ENCODE measurements around the gene TSPYL1. TPM values are rescaled to one million over a fixed set of nuclear protein-coding genes. Genes with fewer than 3 reads are reported as not detected.

TSPYL1 gene
- total RNA-seq, 1 donor from 2014 or later: 41.8 TPM

GRCh38 chr6:116251568-116252384 lies 28.0 kb downstream of the TSPYL1 start:
- peak overlapping the region; percentile 62 for H3K4me3 Mint-ChIP-seq
- DNase-seq (ENCODE audit: low spot score): no peak
- H3K27me3 Mint-ChIP-seq (ENCODE audit: insufficient read depth): no peaks in the 10 kb centered on the region
- intact Hi-C loops (cut with micrococcal nuclease): loop anchor here (10.0 kb wide), 2 partner anchors 1257 to 1353 kb away; partner anchors contain the start of gene GOPC
- peaks cover 7% of the 10 kb centered on the region for H3K4me1 Mint-ChIP-seq (ENCODE audit: low read depth)
- H3K27ac Mint-ChIP-seq: peak overlapping the region; percentile 51
- no peaks in the 10 kb centered on the region for H3K9me3 Mint-ChIP-seq
- H3K36me3 Mint-ChIP-seq (ENCODE audit: low read depth): peaks cover 14% of the 10 kb centered on the region

GRCh38 chr6:116248577-116248976 lies 31.2 kb downstream of the TSPYL1 start:
- Mint-ChIP-seq H3K36me3 (ENCODE audit: low read depth) (peaks cover 14% of the 10 kb centered on the region), H3K27me3 (ENCODE audit: insufficient read depth) (no peaks in the 10 kb centered on the region), H3K4me1 (ENCODE audit: low read depth) (peaks cover 7% of the 10 kb centered on the region), H3K4me3 (no peak overlapping the region), H3K27ac (no peak overlapping the region), H3K9me3 (no peaks in the 10 kb centered on the region)
- DNase-seq (ENCODE audit: low spot score): no peak
- intact Hi-C loops (cut with micrococcal nuclease): no loop called here

- DNase-seq (ENCODE audit: low spot score): no peak
- no peaks in the 10 kb centered on the region for H3K9me3 Mint-ChIP-seq
- H3K27ac Mint-ChIP-seq: no peak overlapping the region
- H3K4me3 Mint-ChIP-seq: no peak overlapping the region
- peaks cover 7% of the 10 kb centered on the region for H3K4me1 Mint-ChIP-seq (ENCODE audit: low read depth)
- intact Hi-C loops (cut with micrococcal nuclease): no loop called here
- no peaks in the 10 kb centered on the region for H3K27me3 Mint-ChIP-seq (ENCODE audit: insufficient read depth)
- H3K36me3 Mint-ChIP-seq (ENCODE audit: low read depth): peaks cover 12% of the 10 kb centered on the region
Measured at GRCh38 chr6:116247285-116247684, 32.4 kb downstream of the TSPYL1 start.

GRCh38 chr6:116246089-116246488 lies 33.6 kb downstream of the TSPYL1 start:
- intact Hi-C loops (cut with micrococcal nuclease): no loop called here
- Mint-ChIP-seq H3K4me1 (ENCODE audit: low read depth) (peaks cover 7% of the 10 kb centered on the region), H3K9me3 (no peaks in the 10 kb centered on the region), H3K36me3 (ENCODE audit: low read depth) (peaks cover 9% of the 10 kb centered on the region), H3K27ac (no peak overlapping the region), H3K27me3 (ENCODE audit: insufficient read depth) (no peaks in the 10 kb centered on the region), H3K4me3 (no peak overlapping the region)
- no peak for DNase-seq (ENCODE audit: low spot score)

- intact Hi-C loops (cut with micrococcal nuclease): no loop called here
- no peak for DNase-seq (ENCODE audit: low spot score)
- no peaks in the 10 kb centered on the region for H3K9me3 Mint-ChIP-seq
- H3K4me1 Mint-ChIP-seq (ENCODE audit: low read depth): peaks cover 7% of the 10 kb centered on the region
- no peaks in the 10 kb centered on the region for H3K27me3 Mint-ChIP-seq (ENCODE audit: insufficient read depth)
- no peak overlapping the region for H3K4me3 Mint-ChIP-seq
- no peak overlapping the region for H3K27ac Mint-ChIP-seq
- H3K36me3 Mint-ChIP-seq (ENCODE audit: low read depth): peaks cover 1% of the 10 kb centered on the region
Measured at GRCh38 chr6:116244284-116244683, 35.4 kb downstream of the TSPYL1 start.

GRCh38 chr6:116239856-116240255 lies 39.9 kb downstream of the TSPYL1 start:
- no peaks in the 10 kb centered on the region for H3K9me3 Mint-ChIP-seq
- H3K27ac Mint-ChIP-seq: no peak overlapping the region
- H3K27me3 Mint-ChIP-seq (ENCODE audit: insufficient read depth): no peaks in the 10 kb centered on the region
- no peaks in the 10 kb centered on the region for H3K4me1 Mint-ChIP-seq (ENCODE audit: low read depth)
- peaks cover 1% of the 10 kb centered on the region for H3K36me3 Mint-ChIP-seq (ENCODE audit: low read depth)
- no peak overlapping the region for H3K4me3 Mint-ChIP-seq
- DNase-seq (ENCODE audit: low spot score): no peak
- intact Hi-C loops (cut with micrococcal nuclease): no loop called here

- Mint-ChIP-seq H3K27ac (no peak overlapping the region), H3K4me3 (no peak overlapping the region), H3K27me3 (ENCODE audit: insufficient read depth) (no peaks in the 10 kb centered on the region), H3K4me1 (ENCODE audit: low read depth) (no peaks in the 10 kb centered on the region), H3K9me3 (no peaks in the 10 kb centered on the region), H3K36me3 (ENCODE audit: low read depth) (peaks cover 1% of the 10 kb centered on the region)
- intact Hi-C loops (cut with micrococcal nuclease): no loop called here
- no peak for DNase-seq (ENCODE audit: low spot score)
Measured at GRCh38 chr6:116239256-116239655, 40.5 kb downstream of the TSPYL1 start.

- no peaks in the 10 kb centered on the region for H3K9me3 Mint-ChIP-seq
- intact Hi-C loops (cut with micrococcal nuclease): no loop called here
- H3K36me3 Mint-ChIP-seq (ENCODE audit: low read depth): peaks cover 1% of the 10 kb centered on the region
- no peaks in the 10 kb centered on the region for H3K4me1 Mint-ChIP-seq (ENCODE audit: low read depth)
- no peak overlapping the region for H3K4me3 Mint-ChIP-seq
- no peak overlapping the region for H3K27ac Mint-ChIP-seq
- H3K27me3 Mint-ChIP-seq (ENCODE audit: insufficient read depth): no peaks in the 10 kb centered on the region
- DNase-seq (ENCODE audit: low spot score): no peak
Measured at GRCh38 chr6:116238083-116238482, 41.6 kb downstream of the TSPYL1 start.

- peaks cover 3% of the 10 kb centered on the region for H3K27me3 Mint-ChIP-seq (ENCODE audit: insufficient read depth)
- no peaks in the 10 kb centered on the region for H3K4me1 Mint-ChIP-seq (ENCODE audit: low read depth)
- no peak overlapping the region for H3K4me3 Mint-ChIP-seq
- H3K36me3 Mint-ChIP-seq (ENCODE audit: low read depth): no peaks in the 10 kb centered on the region
- no peak for DNase-seq (ENCODE audit: low spot score)
- no peak overlapping the region for H3K27ac Mint-ChIP-seq
- H3K9me3 Mint-ChIP-seq: no peaks in the 10 kb centered on the region
- intact Hi-C loops (cut with micrococcal nuclease): no loop called here
Measured at GRCh38 chr6:116234689-116235088, 45.0 kb downstream of the TSPYL1 start.

GRCh38 chr6:116229287-116229913 lies 50.3 kb downstream of the TSPYL1 start:
- Mint-ChIP-seq H3K27ac (no peak overlapping the region), H3K36me3 (ENCODE audit: low read depth) (no peaks in the 10 kb centered on the region), H3K27me3 (ENCODE audit: insufficient read depth) (peaks cover 4% of the 10 kb centered on the region), H3K4me1 (ENCODE audit: low read depth) (no peaks in the 10 kb centered on the region), H3K9me3 (no peaks in the 10 kb centered on the region), H3K4me3 (no peak overlapping the region)
- intact Hi-C loops (cut with micrococcal nuclease): no loop called here
- DNase-seq (ENCODE audit: low spot score): no peak

Other genes starting within 250 kb of the TSPYL1 start
- gene FRK, start 219.0 kb downstream of the TSPYL1 start, total RNA-seq: 0.02 TPM in 1 of 2 replicates, not detected in the other
- gene NT5DC1, start 179.1 kb downstream of the TSPYL1 start, total RNA-seq: 30.1 and 37.2 TPM in 2 replicates
- not detected in 2 replicates for gene COL10A1, start 153.8 kb downstream of the TSPYL1 start, total RNA-seq
- 20.4 and 21.4 TPM in 2 replicates for gene TSPYL4, start 25.9 kb downstream of the TSPYL1 start, total RNA-seq
- 1.9 and 3.1 TPM in 2 replicates for gene DSE, start 91.0 kb upstream of the TSPYL1 start, total RNA-seq
- gene CALHM6, start 181.4 kb upstream of the TSPYL1 start, total RNA-seq: 27.7 and 29.2 TPM in 2 replicates
- not detected in 2 replicates for gene CALHM5, start 231.7 kb upstream of the TSPYL1 start, total RNA-seq

All from activated T-helper 1 cell treated with anti-CD3 and anti-CD28 coated beads, Interleukin-12 subunit alpha, Interleukin-12 subunit beta, Interleukin-2, Interleukin-4 antibody, amounts not matched to agents 30 ng/mL and 10 ng/mL and 1 ng/mL, durations not matched to agents 14 hours and 24 hours and 36 hours (primary cell).